HepG2 (cell line): ENCODE data around the gene WDR53. TPM values are rescaled to one million over a fixed set of nuclear protein-coding genes. Genes with fewer than 3 reads are reported as not detected.

Experiments
- DBP ChIP-seq: sonication (generic); formaldehyde crosslinking; IDR thresholded peaks from 2 replicates; pipeline ENCODE4 v1.4.0; 2020; ENCODE audit warnings: missing genetic modification reagents; ENCODE audit errors: not compliant biosample characterization
- HNRNPL ChIP-seq: fragments of 200-400 bp; formaldehyde crosslinking; IDR thresholded peaks from 2 replicates; pipeline ENCODE4 v1.6.1; 2017; ENCODE audit warnings: mild to moderate bottlenecking, low read depth, low read length
- HNRNPLL ChIP-seq: fragments of 200-400 bp; formaldehyde crosslinking; IDR thresholded peaks from 2 replicates; pipeline ENCODE4 v1.6.1; 2017; ENCODE audit warnings: mild to moderate bottlenecking, low read depth, low read length; ENCODE audit not compliant: poor library complexity, severe bottlenecking
- HOMEZ ChIP-seq: IDR thresholded peaks from 2 replicates; pipeline ENCODE4 v1.6.1; 2016; ENCODE audit warnings: low read depth
- IRF2 ChIP-seq: IDR thresholded peaks from 2 replicates; pipeline ENCODE4 v1.6.1; 2018; ENCODE audit warnings: missing genetic modification reagents, missing compliant biosample characterization
- IRX3 ChIP-seq: sonication (generic); formaldehyde crosslinking; IDR thresholded peaks from 2 replicates; pipeline ENCODE4 v1.8.1; 2023; ENCODE audit warnings: mild to moderate bottlenecking, low read depth, missing genetic modification reagents, borderline replicate concordance
- MNT ChIP-seq: fragments of 450-650 bp; IDR thresholded peaks from 2 replicates; pipeline ENCODE4 v1.6.1; 2016
- NFYB ChIP-seq: sonication (generic); formaldehyde crosslinking; IDR thresholded peaks from 2 replicates; pipeline ENCODE4 v1.4.0; 2020; ENCODE audit warnings: missing genetic modification reagents
- NKX3-1 ChIP-seq: sonication (generic); formaldehyde crosslinking; IDR thresholded peaks from 2 replicates; pipeline ENCODE4 v1.5.0; 2020; ENCODE audit warnings: missing genetic modification reagents
- SP2 ChIP-seq: sonication (generic); formaldehyde crosslinking; IDR thresholded peaks from 2 replicates; pipeline ENCODE4 v1.5.1; 2020; ENCODE audit warnings: mild to moderate bottlenecking, missing genetic modification reagents
- TFDP2 ChIP-seq: sonication (generic); formaldehyde crosslinking; IDR thresholded peaks from 2 replicates; pipeline ENCODE4 v1.4.0; 2020; ENCODE audit warnings: missing genetic modification reagents
- ZBTB49 ChIP-seq: sonication (generic); formaldehyde crosslinking; IDR thresholded peaks from 2 replicates; pipeline ENCODE4 v1.4.0; 2020; ENCODE audit warnings: missing genetic modification reagents, borderline replicate concordance
- ZBTB7B ChIP-seq: sonication (generic); formaldehyde crosslinking; IDR thresholded peaks from 2 replicates; pipeline ENCODE4 v1.4.0; 2020; ENCODE audit warnings: missing genetic modification reagents
- ZMAT3 ChIP-seq: sonication (generic); formaldehyde crosslinking; conservative IDR thresholded peaks from 2 replicates; pipeline ENCODE4 v1.7.0; 2021; ENCODE audit warnings: missing genetic modification reagents
- ZNF10 ChIP-seq: sonication (generic); formaldehyde crosslinking; IDR thresholded peaks from 2 replicates; pipeline ENCODE4 v1.4.0; 2020; ENCODE audit warnings: mild to moderate bottlenecking, low read depth, missing genetic modification reagents, borderline replicate concordance
- ZNF33B ChIP-seq: sonication (generic); formaldehyde crosslinking; IDR thresholded peaks from 2 replicates; pipeline ENCODE4 v1.5.1; 2020; ENCODE audit warnings: mild to moderate bottlenecking, missing genetic modification reagents
- ZNF614 ChIP-seq: IDR thresholded peaks from 2 replicates; pipeline ENCODE4 v1.6.1; 2018; ENCODE audit warnings: missing biosample characterization, missing genetic modification reagents, inconsistent platforms, borderline replicate concordance
- ZNF740 ChIP-seq: sonication (generic); formaldehyde crosslinking; IDR thresholded peaks from 2 replicates; pipeline ENCODE4 v1.4.0; 2020; ENCODE audit warnings: missing genetic modification reagents
- ZNF788 ChIP-seq: sonication (generic); formaldehyde crosslinking; IDR thresholded peaks from 2 replicates; pipeline ENCODE4 v1.5.0; 2020; ENCODE audit warnings: mild to moderate bottlenecking, missing genetic modification reagents, borderline replicate concordance
- ZNF792 ChIP-seq: IDR thresholded peaks from 2 replicates; pipeline ENCODE4 v1.6.1; 2016
- ZNF83 ChIP-seq: sonication (generic); formaldehyde crosslinking; IDR thresholded peaks from 2 replicates; pipeline ENCODE4 v1.4.0; 2020; ENCODE audit warnings: missing genetic modification reagents, mild to moderate bottlenecking, borderline replicate concordance
- polyA plus RNA-seq, 8 experiments: library from polyadenylated mRNA; depleted of rRNA in 3 of 8; stranded (reverse) in 7 of 8; unstranded in 1 of 8; fragments of >200 nt; fragmentation: Illumina TruSeq in 4 of 8; extraction: Trizol in 4 of 8; gene quantifications; 2 replicates each; pipeline versions ENCODE4 v1.2.1 to v1.2.3, GENCODE V29; 2011 to 2016; ENCODE audit warnings: low read depth in 4 of 8, missing spikeins in 1 of 8, mixed read lengths in 1 of 8; ENCODE audit not compliant: insufficient read depth in 1 of 8
- total RNA-seq, 5 experiments: library from RNA; depleted of rRNA; stranded (reverse); fragments of >200 nt; fragmentation: Illumina TruSeq; extraction: Trizol; gene quantifications; 2 replicates each; pipeline ENCODE4 v1.2.3, GENCODE V29; 2016; ENCODE audit warnings: low read depth in 1 of 5

Gene WDR53
- total and polyA plus RNA-seq, 2 of the 13 experiments (the other 11 are each of a cell fraction or from before 2014, with no cell fraction given) = 3.5 to 7.7 TPM

- TF ChIP-seq ZNF792 (CRISPR knock-in tag) (peak; percentile 96), NKX3-1 (CRISPR knock-in tag) (no peak), IRX3 (CRISPR knock-in tag) (peak; percentile 85; the same call in 1 of the 2 replicates), ZNF740 (0 out of 2 replicates have a peak, but pooled peaks have one; percentile 15), ZBTB7B (CRISPR knock-in tag) (peak; percentile 53; the same call in 1 of the 2 replicates), ZNF33B (0 out of 2 replicates have a peak, but pooled peaks have one; percentile 79), IRF2 (CRISPR knock-in tag) (peak; percentile 95), MNT (peak; percentile 65), ZNF10 (CRISPR knock-in tag) (no peak), SP2 (CRISPR knock-in tag) (peak; percentile 80), ZNF83 (no peak), HNRNPLL (peak; percentile 72), HNRNPL (no peak), TFDP2 (CRISPR knock-in tag) (peak; percentile 96), HOMEZ (0 out of 2 replicates have a peak, but pooled peaks have one; percentile 26), DBP (CRISPR knock-in tag) (peak; percentile 31), NFYB (peak; percentile 91), ZMAT3 (CRISPR knock-in tag) (0 out of 2 replicates have a peak, but pooled peaks have one; percentile 57), ZNF788 (CRISPR knock-in tag) (peak; percentile 81; the same call in 1 of the 2 replicates), ZNF614 (CRISPR knock-in tag) (peak; percentile 89; the same call in 1 of the 2 replicates), ZBTB49 (CRISPR knock-in tag) (no peak)
Measured at GRCh38 chr3:196568246-196569002, at the start of gene WDR53, which contains the start of gene FBXO45 (continued).
